Measurements from ENCODE around the gene HOXB7.

- TF ChIP-seq POLR2A (IDR thresholded peaks at IDR 0.05; ENCODE audit: low read depth, low read length) (no peak), USF1 (IDR thresholded peaks at IDR 0.05; ENCODE audit: borderline replicate concordance, extremely low read length, insufficient read depth, low read depth, low read length) (no peak), NRF1 (conservative IDR thresholded peaks at IDR 0.05; ENCODE audit: low read depth, low read length) (no peak), ZBED1 (IDR thresholded peaks at IDR 0.05; ENCODE audit: borderline replicate concordance) (no peak), LARP7 (IDR thresholded peaks at IDR 0.05) (no peak), JUND (IDR thresholded peaks at IDR 0.05; ENCODE audit: low read depth, low read length) (no peak), FOXK2 (IDR thresholded peaks at IDR 0.05) (no peak), EP300 (IDR thresholded peaks at IDR 0.05; ENCODE audit: borderline replicate concordance in 1 of 2, control insufficient read depth in 1 of 2, low read depth in 2 of 2, low read length in 2 of 2) (no peak), KDM1A (IDR thresholded peaks at IDR 0.05; ENCODE audit: borderline replicate concordance) (no peak), CREM (IDR thresholded peaks at IDR 0.05; ENCODE audit: low read depth) (no peak), RAD21 (IDR thresholded peaks at IDR 0.05; ENCODE audit: insufficient read depth, low read depth, low read length) (no peak)
- TF ChIP-seq, protein P1, sequence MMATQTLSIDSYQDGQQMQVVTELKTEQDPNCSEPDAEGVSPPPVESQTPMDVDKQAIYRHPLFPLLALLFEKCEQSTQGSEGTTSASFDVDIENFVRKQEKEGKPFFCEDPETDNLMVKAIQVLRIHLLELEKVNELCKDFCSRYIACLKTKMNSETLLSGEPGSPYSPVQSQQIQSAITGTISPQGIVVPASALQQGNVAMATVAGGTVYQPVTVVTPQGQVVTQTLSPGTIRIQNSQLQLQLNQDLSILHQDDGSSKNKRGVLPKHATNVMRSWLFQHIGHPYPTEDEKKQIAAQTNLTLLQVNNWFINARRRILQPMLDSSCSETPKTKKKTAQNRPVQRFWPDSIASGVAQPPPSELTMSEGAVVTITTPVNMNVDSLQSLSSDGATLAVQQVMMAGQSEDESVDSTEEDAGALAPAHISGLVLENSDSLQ (IDR thresholded peaks at IDR 0.05): no peak
- TF ChIP-seq, protein P2, sequence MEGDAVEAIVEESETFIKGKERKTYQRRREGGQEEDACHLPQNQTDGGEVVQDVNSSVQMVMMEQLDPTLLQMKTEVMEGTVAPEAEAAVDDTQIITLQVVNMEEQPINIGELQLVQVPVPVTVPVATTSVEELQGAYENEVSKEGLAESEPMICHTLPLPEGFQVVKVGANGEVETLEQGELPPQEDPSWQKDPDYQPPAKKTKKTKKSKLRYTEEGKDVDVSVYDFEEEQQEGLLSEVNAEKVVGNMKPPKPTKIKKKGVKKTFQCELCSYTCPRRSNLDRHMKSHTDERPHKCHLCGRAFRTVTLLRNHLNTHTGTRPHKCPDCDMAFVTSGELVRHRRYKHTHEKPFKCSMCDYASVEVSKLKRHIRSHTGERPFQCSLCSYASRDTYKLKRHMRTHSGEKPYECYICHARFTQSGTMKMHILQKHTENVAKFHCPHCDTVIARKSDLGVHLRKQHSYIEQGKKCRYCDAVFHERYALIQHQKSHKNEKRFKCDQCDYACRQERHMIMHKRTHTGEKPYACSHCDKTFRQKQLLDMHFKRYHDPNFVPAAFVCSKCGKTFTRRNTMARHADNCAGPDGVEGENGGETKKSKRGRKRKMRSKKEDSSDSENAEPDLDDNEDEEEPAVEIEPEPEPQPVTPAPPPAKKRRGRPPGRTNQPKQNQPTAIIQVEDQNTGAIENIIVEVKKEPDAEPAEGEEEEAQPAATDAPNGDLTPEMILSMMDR (IDR thresholded peaks at IDR 0.05 in 2 of 3, conservative IDR thresholded peaks at IDR 0.05 in 1 of 3; ENCODE audit: control insufficient read depth in 2 of 3, extremely low read depth in 1 of 3, insufficient read depth in 1 of 3, low read depth in 3 of 3, low read length in 3 of 3): no peak
These were observed 28.3 kb upstream of the HOXB7 start for GRCh38 chr17:48639136-48639535.

All from GM12878 (cell line).